Psoas muscle (tissue), 8 donors: Measurements from ENCODE around the gene GNB1L. TPM values are rescaled to one million over a fixed set of nuclear protein-coding genes. Genes with fewer than 3 reads are reported as not detected.

Source experiments
- ATAC-seq, 4 donors: fragments of 200-7000 bp; cut with Tn5 transposase; one replicate each; pipeline ENCODE4 v1.9.1; 2020; ENCODE audit warnings: moderate library complexity in 3 of 4, mild to moderate bottlenecking in 2 of 4
- DNase-seq, 2 donors: peaks; one replicate each; pipeline ENCODE4 v3.0.0-alpha.2; 2020
- H3K27ac ChIP-seq: fragments of 200-600 bp; one replicate; pipeline ENCODE4 v1.8.0; 2022
- H3K27me3 ChIP-seq, 3 donors: fragments of 200-600 bp in 1 of 3; one replicate each; pipeline versions ENCODE4 v1.6.1 to v1.8.0; 2013 to 2022; ENCODE audit warnings: low read length in 2 of 3, mild to moderate bottlenecking in 2 of 3, moderate library complexity in 1 of 3; ENCODE audit not compliant: insufficient read depth in 3 of 3
- H3K36me3 ChIP-seq, 2 donors: fragments of 200-600 bp in 1 of 2; one replicate each; pipeline versions ENCODE4 v1.6.1 to v1.8.0; 2013 to 2022; ENCODE audit warnings: low read depth in 1 of 2, mild to moderate bottlenecking in 1 of 2, moderate library complexity in 1 of 2; ENCODE audit not compliant: insufficient read depth in 1 of 2
- H3K4me1 ChIP-seq: fragments of 200-600 bp; one replicate; pipeline ENCODE4 v1.8.0; 2022
- H3K4me3 ChIP-seq: fragments of 200-600 bp; one replicate; pipeline ENCODE4 v1.8.0; 2022; ENCODE audit warnings: mild to moderate bottlenecking
- H3K9me3 ChIP-seq: fragments of 200-600 bp; one replicate; pipeline ENCODE4 v1.8.0; 2022
- WGBS, 3 donors: extraction: QIAGEN DNeasy Blood & Tissue Kit; methylation state at CpG; one replicate each; pipeline versions ENCODE4 v1.1.6 to v1.1.7; 2013; 5-methylcytosine and 5-hydroxymethylcytosine counted together
- intact Hi-C, 2 donors: fragments of 100-400 bp; cut with DNase I; formaldehyde crosslinking; loops; one replicate each; pipeline versions ENCODE4 v1.11.0 to v1.14.2; 2022
- polyA plus RNA-seq, 3 donors: library from polyadenylated mRNA; stranded (reverse); fragments of 200-250 nt; gene quantifications; one replicate each; pipeline ENCODE4 v1.2.3, GENCODE V29; 2013
- total RNA-seq, 4 donors: library from RNA; stranded (reverse); fragmentation: NEBNext Ultra II Directional in 2 of 4; extraction: Animal tissue kit (Norgen Biotek cat#: 25700) in 2 of 4; gene quantifications; one replicate each; pipeline versions ENCODE4 v1.2.1 to v1.2.4, GENCODE V29; 2021 to 2023
- TF ChIP-seq, protein P1 (sequence below): fragments of 200-600 bp; IDR thresholded peaks from one replicate; pipeline ENCODE4 v1.8.0; 2022; ENCODE audit warnings: antibody characterized with exemption
- donor health status: healthy with polysubstance abuse.
- donor health status: DM: no; HTN: no; CAD: no; lungs with moderate emphysema.
- donor health status: Bipolar disorder and iron deficiency.
- donor health status: healthy.
- donor health status: DM: yes; HTN: yes; CAD: no.
- donor health status: DM: no; HTN: no; CAD: no.
- donor health status: DM: no; HTN: no; CAD: no.
- donor health status: DM: yes; HTN: yes; CAD: no.

Gene GNB1L
- total and polyA plus RNA-seq, 7 donors: 1.5 to 7.6 (median 3.3) TPM

DNA sequence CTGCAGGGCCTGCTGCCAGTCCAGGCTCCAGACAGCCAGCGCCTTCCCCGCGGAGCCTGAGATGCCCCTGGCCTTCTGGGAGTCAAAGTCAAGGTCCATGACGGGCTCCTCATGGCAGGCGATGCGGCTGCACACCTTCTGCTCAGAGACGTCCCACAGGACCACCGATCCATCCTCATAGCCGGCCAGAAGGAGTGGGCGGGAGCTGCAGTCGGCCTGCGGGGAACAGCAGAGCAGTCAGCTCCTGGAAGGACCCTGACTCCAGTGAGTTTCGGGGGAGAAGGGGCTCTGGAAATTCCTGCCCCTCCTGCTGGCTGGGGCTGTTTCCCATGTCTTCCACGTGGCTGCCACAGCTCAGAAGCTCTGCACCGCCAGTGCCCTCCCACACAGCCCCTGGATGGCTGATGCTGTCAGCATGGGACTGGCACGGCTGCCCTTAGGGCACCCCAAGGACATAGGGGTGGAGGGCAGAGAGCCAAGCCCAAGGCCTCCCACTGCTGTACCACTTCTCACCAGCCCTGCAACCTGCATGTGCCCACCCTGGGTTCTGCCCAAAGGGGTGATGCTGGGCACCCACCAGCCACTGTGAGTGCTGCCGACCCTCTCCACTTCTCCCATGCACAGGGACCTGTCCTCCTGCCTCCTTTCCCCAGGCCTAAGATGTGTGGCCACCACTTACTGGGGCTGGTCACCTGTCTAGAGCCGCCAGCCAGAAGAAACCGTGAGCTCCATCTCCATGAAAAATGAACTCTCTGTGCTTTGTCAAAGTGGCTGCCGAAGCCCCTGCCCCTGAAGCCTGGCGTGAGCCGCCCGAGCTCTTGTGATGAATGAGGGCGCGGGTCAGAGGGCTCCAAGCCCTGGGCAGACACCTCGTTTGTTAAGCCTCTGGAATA lies 52.4 kb downstream of the GNB1L start:
- H3K27me3 ChIP-seq: no peaks in the 10 kb centered on the region
- DNase-seq (peak in 1 of 2 donors; percentile 46), ATAC-seq (no peak)
- intact Hi-C loops: no loop called here
- H3K36me3 ChIP-seq: no peaks in the 10 kb centered on the region
- H3K9me3 ChIP-seq: no peaks in the 10 kb centered on the region
- 88 to 92% (median 90%) methylated on average over 24 to 26 of the region's 26 CpGs for WGBS, 3 donors
- no peak overlapping the region for H3K27ac ChIP-seq
- TF ChIP-seq, protein P1, sequence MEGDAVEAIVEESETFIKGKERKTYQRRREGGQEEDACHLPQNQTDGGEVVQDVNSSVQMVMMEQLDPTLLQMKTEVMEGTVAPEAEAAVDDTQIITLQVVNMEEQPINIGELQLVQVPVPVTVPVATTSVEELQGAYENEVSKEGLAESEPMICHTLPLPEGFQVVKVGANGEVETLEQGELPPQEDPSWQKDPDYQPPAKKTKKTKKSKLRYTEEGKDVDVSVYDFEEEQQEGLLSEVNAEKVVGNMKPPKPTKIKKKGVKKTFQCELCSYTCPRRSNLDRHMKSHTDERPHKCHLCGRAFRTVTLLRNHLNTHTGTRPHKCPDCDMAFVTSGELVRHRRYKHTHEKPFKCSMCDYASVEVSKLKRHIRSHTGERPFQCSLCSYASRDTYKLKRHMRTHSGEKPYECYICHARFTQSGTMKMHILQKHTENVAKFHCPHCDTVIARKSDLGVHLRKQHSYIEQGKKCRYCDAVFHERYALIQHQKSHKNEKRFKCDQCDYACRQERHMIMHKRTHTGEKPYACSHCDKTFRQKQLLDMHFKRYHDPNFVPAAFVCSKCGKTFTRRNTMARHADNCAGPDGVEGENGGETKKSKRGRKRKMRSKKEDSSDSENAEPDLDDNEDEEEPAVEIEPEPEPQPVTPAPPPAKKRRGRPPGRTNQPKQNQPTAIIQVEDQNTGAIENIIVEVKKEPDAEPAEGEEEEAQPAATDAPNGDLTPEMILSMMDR: no peak
- no peak overlapping the region for H3K4me3 ChIP-seq
- peaks cover 23% of the 10 kb centered on the region for H3K4me1 ChIP-seq

DNA sequence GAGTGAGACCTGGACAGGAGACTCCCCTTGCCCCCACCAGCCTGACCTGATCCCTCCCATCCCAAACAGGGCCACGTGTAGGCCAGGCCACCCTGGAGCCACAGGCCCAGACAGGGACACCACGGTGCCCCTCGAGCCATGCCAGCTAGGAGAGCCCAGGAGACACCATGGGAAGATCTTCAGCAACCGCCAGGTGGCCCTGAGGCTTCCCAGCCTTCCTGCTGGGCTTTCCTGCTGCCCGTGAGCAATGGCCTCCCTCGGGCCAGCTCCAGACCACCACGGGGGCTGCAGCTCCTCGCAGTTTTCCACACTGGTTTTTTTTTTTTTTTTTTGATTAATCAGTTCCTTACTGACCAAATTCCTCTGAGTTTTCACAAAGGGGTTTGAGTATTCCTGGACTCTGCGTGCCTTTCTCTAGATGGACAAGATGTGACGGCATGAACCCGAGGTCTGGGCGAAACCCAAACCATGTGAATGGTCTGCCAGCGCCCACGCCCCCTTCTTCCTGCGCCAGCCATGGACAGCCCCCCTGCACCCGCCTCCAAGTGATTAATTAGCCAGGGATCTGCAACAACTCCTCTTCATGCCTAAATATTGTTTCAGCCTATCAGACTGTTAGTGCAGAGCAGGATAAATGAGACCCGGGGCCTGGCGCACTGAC lies 53.2 kb downstream of the GNB1L start:
- Histone ChIP-seq H3K4me1 (peaks cover 23% of the 10 kb centered on the region), H3K27me3 (no peaks in the 10 kb centered on the region), H3K4me3 (no peak overlapping the region), H3K9me3 (no peaks in the 10 kb centered on the region), H3K27ac (no peak overlapping the region), H3K36me3 (no peaks in the 10 kb centered on the region)
- intact Hi-C loops: no loop called here
- TF ChIP-seq, protein P1: no peak
- ATAC-seq (no peak), DNase-seq (peak in 1 of 2 donors; percentile 34)
- 83 to 88% (median 86%) methylated on average over 18 of the region's 18 CpGs for WGBS, 3 donors

DNA sequence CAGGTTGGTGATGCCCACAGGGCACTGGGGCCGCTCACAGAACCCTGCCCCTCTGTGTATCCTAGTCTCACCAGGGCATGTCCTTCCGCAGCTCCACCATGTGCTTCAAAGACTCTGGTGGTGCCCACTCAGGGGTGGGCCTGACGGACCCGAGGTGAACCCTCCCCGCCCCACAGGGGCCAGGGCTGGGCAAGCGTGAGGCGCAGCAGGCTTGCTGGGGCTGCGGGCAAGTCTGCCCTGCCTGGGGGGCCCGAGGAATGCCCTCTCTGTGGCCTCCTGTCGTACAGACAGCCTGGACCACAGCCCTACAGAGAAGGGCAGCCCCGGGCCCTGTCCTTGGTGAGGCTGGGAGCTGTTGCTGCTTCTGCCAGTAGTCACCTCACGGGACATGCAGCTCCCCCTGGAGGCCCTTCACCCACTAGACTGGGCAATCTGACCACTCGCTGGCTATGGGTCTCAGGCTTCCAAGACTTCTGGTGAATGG lies 53.9 kb downstream of the GNB1L start:
- no peaks in the 10 kb centered on the region for H3K27me3 ChIP-seq
- WGBS, 3 donors: 84 to 91% (median 90%) methylated on average over 13 of the region's 13 CpGs
- DNase-seq (peak in 1 of 2 donors; percentile 67), ATAC-seq (peak in 1 of 4 donors; percentile 33)
- H3K4me3 ChIP-seq: no peak overlapping the region
- no peaks in the 10 kb centered on the region for H3K36me3 ChIP-seq
- no peak overlapping the region for H3K27ac ChIP-seq
- TF ChIP-seq, protein P1: peak; percentile 27
- H3K4me1 ChIP-seq: peaks cover 23% of the 10 kb centered on the region
- H3K9me3 ChIP-seq: no peaks in the 10 kb centered on the region
- intact Hi-C loops: no loop called here

DNA sequence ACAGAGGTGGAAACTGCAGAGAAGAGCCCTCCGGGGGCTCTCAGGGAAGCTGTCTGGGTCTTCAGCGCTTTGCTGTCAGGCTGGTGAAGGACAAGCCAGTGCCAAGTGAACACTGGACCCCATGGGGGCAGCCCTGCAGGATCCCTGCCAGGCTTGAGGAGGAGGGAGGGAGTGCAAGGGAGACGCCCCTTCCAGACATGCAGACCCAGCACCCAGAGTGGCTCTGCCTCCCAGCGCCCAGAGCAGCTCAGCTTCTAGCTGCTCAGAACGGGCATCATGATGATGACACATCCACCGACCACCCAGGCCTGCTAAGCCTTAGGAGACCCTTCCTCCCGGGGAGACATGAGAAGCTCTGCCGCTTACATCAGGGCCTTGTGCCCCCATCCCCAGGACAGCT lies 54.4 kb downstream of the GNB1L start:
- Histone ChIP-seq H3K4me3 (no peak overlapping the region), H3K27ac (no peak overlapping the region), H3K27me3 (no peaks in the 10 kb centered on the region), H3K36me3 (no peaks in the 10 kb centered on the region), H3K9me3 (no peaks in the 10 kb centered on the region), H3K4me1 (peaks cover 23% of the 10 kb centered on the region)
- intact Hi-C loops: no loop called here
- DNase-seq (peak in 1 of 2 donors; percentile 40), ATAC-seq (no peak)
- TF ChIP-seq, protein P1: no peak
- WGBS, 3 donors: 88 to 90% (median 88%) methylated on average over 8 of the region's 8 CpGs
